Duodenal mucosa (tissue), 2 donors: ENCODE data around the gene CASP6.

ENCODE experiments used
- H3K27ac ChIP-seq: one replicate; pipeline ENCODE4 v1.7.0; 2013; ENCODE audit warnings: low read depth, low read length
- H3K27me3 ChIP-seq, 2 donors: one replicate each; pipeline ENCODE4 v1.7.0; 2013; ENCODE audit warnings: low read length in 2 of 2, control low read depth in 1 of 2; ENCODE audit not compliant: insufficient read depth in 2 of 2, control insufficient read depth in 1 of 2
- H3K36me3 ChIP-seq, 2 donors: one replicate each; pipeline ENCODE4 v1.7.0; 2013; ENCODE audit warnings: low read length in 2 of 2, control low read depth in 1 of 2; ENCODE audit not compliant: insufficient read depth in 2 of 2, control insufficient read depth in 1 of 2
- H3K4me1 ChIP-seq, 2 donors: one replicate each; pipeline ENCODE4 v1.7.0; 2013; ENCODE audit warnings: low read length in 2 of 2, control low read depth in 1 of 2; ENCODE audit not compliant: insufficient read depth in 2 of 2, control insufficient read depth in 1 of 2
- H3K4me3 ChIP-seq, 2 donors: one replicate each; pipeline ENCODE4 v1.7.0; 2013; ENCODE audit warnings: low read length in 2 of 2, low read depth in 1 of 2
- H3K9ac ChIP-seq, 2 donors: one replicate each; pipeline ENCODE4 v1.7.0; 2013; ENCODE audit warnings: low read length in 2 of 2, low read depth in 1 of 2
- H3K9me3 ChIP-seq, 2 donors: one replicate each; pipeline ENCODE4 v1.7.0; 2013; ENCODE audit warnings: low read length in 2 of 2, control low read depth in 1 of 2; ENCODE audit not compliant: control insufficient read depth in 1 of 2

Gene CASP6

DNA sequence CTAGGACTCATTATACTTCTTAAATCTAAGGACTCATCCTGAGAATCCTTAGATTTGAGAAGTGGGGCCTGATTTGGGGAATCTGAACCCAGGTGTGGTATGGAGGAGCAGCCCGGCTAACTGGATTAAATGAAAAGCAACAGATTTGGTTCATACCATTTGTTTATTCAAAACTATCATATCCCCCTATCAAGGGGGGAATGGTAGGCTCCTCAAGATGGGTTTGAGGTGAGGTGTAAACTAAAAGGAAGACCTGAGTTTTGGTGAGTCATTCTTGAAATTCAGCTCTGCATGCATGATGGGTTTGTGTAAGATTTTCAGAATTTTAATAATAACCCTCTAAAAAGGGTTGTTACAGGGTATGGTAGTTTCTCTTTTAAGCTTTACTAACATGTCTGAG is 53.4 kb downstream of the CASP6 start:
- Histone ChIP-seq H3K9ac (no peak overlapping the region), H3K9me3 (peaks cover 0 to 5% of the 10 kb centered on the region in 2 donors), H3K4me1 (no peaks in the 10 kb centered on the region), H3K27ac (no peak overlapping the region), H3K36me3 (no peaks in the 10 kb centered on the region), H3K4me3 (no peak overlapping the region), H3K27me3 (no peaks in the 10 kb centered on the region)

DNA sequence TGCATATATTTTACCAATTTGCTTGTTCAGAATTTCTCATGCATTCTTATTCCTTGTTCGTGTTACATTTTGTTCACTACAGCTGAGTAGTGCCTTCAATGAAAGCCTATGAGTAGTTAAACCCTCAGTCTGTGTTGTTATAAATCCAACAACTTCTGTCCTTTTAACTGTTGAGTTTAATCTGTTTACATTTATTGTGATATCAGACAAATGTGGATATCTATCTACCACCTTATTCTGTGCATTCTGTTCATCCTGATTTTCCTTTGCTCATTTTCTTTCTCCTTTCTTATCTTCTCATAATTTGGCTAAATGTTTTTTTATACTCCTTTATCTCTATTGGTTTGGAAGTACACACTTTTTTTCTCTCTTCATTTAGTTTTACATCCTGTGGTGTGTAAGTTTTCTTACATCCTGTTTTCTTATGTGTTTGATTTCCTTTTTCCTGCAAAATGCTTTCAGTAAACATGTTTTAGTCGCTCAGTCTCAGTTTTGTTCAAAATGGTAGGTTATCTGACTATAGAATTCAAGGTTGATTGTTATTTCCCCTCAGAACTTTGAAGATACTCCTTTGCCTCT is 54.2 kb downstream of the CASP6 start:
- Histone ChIP-seq H3K36me3 (no peaks in the 10 kb centered on the region), H3K4me3 (no peak overlapping the region), H3K4me1 (no peaks in the 10 kb centered on the region)

DNA sequence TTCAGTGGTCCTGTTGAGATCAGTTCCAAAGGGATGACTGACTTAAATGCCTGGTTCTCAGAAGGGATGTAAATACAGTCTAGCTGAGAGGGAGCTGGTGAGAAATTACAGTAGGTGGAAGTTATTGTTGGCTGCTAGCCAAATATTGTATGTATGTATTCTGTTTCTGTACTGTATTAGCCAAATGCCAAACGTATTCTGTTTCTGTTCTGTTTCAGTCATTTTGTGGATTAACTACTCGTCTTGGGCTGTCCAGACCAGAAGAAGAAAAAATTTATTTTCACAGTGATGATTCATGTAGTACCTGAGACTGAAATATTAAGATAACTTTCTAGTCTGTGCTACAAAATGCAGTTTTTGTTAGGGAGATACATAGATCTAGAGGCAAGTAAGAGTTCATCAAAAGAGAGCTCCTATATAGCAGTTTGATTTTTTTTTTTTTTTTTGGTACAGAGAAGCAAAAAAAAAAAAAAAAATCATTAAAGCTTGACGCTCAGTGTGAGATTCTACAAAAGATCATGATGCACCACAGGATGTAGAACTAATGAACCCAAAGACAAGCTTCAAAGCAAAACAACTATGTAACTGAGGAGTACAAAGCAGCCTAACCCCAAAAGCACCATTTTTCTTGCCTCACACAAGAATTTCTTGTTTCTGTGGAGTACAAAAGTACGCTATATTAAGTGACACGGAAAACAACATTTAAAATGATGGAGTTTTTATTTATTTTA is 54.8 kb downstream of the CASP6 start:
- Histone ChIP-seq H3K27me3 (no peaks in the 10 kb centered on the region), H3K9me3 (peaks cover 0 to 5% of the 10 kb centered on the region in 2 donors), H3K9ac (no peak overlapping the region), H3K27ac (no peak overlapping the region), H3K4me3 (no peak overlapping the region), H3K36me3 (no peaks in the 10 kb centered on the region), H3K4me1 (no peaks in the 10 kb centered on the region)

More for the DNA sequence above, 54.2 kb downstream of the CASP6 start:
- no peak overlapping the region for H3K27ac ChIP-seq
- H3K9me3 ChIP-seq, result peaks cover 0 to 5% of the 10 kb centered on the region in 2 donors
- no peaks in the 10 kb centered on the region for H3K27me3 ChIP-seq
- no peak overlapping the region for H3K9ac ChIP-seq

DNA sequence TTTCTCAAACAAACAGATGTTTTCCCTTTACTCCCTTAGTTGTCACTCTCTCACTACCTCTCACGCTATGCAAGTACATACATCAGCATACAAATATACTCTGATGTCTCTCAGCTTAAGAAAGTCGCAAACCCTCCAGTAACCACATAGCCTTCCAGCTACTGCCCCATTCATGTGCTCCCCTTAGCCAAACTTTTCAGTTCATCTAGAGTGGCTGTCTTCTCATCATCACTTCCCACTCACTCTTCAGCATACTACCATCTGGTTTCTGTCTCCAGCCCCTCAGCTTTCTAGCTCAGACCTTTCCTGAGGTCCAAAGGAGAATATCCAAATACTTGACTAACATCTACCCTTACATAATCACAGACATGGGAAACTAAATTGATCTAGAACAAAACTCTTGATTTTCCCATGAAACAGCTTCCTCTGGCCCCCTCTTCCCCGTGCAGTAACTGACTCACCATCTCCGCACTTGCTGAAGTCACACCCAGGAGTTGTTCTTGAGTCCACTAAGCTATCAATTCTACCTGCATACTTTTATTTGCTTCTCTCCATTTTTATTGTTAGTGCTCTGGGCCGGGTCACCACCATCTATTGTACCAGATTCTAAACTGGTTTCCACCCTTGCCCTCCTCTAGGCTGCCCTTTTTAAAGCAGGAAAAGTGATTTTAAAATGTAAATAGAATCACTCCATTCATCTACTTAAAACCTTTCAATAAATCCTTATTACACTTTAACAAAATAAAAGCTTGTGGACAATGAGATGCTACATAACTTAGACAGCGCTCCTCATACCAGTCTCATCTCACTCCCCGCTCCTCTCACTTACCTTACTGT is 57.2 kb downstream of the CASP6 start:
- Histone ChIP-seq H3K36me3 (no peaks in the 10 kb centered on the region), H3K4me3 (no peak overlapping the region), H3K9ac (no peak overlapping the region), H3K4me1 (no peaks in the 10 kb centered on the region), H3K27ac (no peak overlapping the region), H3K9me3 (peaks cover 0 to 5% of the 10 kb centered on the region in 2 donors), H3K27me3 (no peaks in the 10 kb centered on the region)

DNA sequence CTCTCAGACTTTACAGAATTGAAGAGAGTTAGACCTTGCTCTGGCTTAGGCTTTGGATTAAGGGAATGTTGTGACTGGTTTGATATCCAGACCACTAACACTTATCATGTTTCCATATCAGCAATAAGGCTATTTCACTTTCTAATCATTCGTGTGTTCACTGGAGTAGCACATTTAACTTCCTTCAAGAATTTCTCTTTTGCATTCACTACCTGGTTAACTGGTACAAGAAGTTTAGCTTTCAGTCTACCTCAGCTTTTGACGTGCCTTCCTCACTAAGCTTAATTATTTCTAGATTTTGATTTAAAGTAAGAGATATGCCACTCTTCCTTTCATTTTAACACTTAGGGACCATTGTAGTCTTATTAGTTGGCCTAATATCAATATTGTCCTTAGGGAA is 62.6 kb downstream of the CASP6 start:
- Histone ChIP-seq H3K4me1 (no peaks in the 10 kb centered on the region), H3K4me3 (no peak overlapping the region), H3K27ac (no peak overlapping the region), H3K9me3 (no peaks in the 10 kb centered on the region), H3K9ac (no peak overlapping the region), H3K27me3 (no peaks in the 10 kb centered on the region), H3K36me3 (no peaks in the 10 kb centered on the region)
